ENCODE data around the gene HDDC2.
A peak's percentile ranks its signal among the peaks of the same experiment; 100 is the strongest.

Gene HDDC2

DNA sequence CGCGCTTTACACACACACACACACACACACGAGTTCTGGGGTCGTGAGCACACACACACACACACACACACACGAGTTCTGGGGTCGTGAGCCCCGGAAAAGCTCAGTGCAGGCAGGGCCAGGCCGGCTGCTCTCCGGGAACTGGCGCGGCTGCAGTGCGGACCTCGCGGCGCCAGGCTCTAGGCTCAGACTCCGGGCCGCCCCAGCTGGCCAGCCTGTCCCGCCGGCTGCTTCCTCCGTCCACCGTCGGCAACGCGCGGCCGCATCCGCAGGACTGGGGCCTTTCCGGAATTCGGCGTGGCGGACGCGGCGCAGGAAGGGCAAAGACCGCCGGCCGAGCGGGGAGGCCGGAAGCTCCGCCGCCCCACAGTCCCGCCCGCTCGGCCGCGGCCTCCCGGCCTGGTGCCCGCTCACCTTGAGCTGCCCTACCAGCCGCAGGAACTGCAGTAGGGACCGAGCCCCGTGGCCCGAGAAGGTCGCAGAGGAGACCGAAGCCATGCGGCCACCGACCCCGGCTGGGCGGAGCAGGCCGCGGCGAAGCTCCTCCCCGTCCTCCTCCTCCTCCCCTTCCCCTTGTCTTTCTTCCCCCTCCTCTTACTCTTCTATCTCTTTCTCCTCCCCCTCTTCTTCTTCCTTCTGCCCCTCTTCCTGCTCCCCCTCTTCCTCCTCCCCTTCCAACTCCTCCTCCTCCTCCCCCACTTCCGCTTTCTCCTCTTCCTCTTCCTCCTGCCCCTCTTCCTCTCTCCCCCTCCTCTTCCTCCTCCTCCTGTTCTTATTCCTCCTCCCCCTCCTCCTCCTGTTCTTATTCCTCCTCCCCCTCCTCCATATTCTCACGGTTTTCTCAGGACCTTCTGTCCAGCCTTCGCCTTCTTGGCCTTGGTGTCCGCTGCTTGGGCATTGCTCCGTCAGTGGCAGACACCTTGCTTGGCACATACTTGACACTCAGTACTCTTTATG lies at the start of gene HDDC2:
HDDC2 (minus strand) TSS at position 533 of the 957 bp plus-strand sequence; CDS start at position 498, 35 bp downstream.
- peak; percentile 46 to 48 for DNase-seq

GRCh38 chr6:125346926-125347563 lies 45.3 kb upstream of the HDDC2 start:
- no peak for DNase-seq

DNA sequence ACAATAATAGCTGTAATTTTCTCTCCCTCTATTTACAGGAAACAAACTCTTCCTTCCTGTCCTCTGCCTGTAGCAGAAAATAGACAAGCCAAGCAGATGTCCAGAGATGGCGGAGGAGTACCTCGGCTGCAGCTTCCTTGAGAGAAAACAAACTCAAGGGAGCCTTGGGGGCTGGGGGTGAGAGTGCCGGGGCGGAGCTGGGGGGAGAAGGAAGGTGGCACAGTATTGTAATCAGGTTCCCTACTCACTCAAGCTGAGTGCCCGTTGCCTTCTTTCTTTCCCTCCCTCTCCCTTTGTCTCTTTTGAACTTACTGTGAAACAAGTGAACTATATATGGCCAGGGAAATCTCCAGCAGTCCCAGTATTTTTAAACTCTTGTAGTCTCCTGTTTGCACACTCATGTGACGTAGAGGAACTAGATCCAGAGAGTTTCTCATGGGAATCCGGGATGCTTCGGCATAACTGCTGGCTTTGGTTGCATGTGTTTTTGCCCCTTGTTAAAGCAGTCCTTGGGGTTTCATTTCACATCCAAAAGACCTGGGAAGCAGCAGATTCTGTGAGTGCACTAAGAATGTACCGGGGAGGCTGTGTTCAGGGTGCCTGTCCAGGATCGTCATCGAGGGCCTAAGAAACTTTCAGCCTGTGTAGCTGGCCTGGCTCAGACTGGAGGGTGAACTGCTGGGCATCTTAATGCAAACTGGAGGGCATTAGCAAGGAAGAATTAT lies 44.6 kb upstream of the HDDC2 start:
- no peak for DNase-seq

- DNase-seq: no peak
These were observed 39.7 kb upstream of the HDDC2 start for GRCh38 chr6:125341460-125341859.

GRCh38 chr6:125340991-125341390 lies 39.2 kb upstream of the HDDC2 start:
- DNase-seq: no peak

DNA sequence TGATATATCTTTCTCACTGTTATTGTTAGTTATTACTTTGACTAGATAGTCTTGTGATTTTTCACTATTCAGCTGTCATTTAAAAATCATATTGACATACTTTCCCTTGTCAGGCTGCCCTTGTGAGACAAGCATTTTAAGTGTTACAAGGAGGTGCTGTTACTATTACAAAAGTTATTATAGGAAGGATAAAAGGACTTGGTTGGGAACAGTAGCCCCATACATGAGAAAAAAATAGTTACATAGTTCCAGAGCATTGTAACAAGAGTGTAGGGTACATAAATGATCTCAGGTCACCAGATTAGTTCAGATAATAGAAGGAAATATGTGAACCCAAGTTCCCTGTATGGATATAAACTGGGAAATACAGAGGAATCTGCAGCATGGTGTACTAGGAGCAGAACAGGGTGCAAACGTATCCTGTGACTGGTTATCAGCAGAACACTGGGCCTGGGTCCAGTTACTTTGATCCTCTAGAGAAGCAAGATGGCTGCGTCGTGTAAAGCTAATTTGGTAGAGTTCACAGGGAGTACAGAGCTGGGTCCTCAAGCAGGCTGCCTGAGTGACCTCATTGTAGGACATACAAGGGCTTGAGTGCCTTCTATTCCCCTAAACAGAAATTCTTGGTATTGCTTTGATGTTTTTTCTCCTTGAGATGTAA lies 38.5 kb upstream of the HDDC2 start:
- DNase-seq: no peak

GRCh38 chr6:125339653-125340052 lies 37.9 kb upstream of the HDDC2 start:
- DNase-seq: no peak

GRCh38 chr6:125338381-125338780 lies 36.6 kb upstream of the HDDC2 start:
- DNase-seq: no peak

DNA sequence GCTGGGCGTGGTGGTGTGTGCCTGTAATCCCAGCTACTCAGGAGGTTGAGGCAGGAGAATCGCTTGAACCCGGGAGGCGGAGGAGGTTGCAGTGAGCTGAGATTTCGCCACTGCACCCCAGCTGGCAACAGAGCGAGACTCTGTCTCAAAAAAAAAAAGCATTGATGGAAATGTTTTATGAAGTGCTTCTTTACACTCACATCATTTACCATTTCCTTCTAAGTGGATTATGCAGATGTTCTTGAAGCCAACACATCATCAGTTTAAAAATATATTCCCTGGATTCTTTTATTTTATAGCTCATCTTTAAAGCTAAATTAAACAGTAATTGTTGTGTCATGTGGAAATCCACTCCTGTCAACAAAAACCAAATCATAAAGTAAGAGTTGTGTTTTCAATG lies 35.9 kb upstream of the HDDC2 start:
- no peak for DNase-seq

- no peak for DNase-seq
These were observed 30.9 kb upstream of the HDDC2 start for GRCh38 chr6:125332664-125333063.

- DNase-seq: no peak
These were observed 23.8 kb upstream of the HDDC2 start for GRCh38 chr6:125325586-125325985.

DNA sequence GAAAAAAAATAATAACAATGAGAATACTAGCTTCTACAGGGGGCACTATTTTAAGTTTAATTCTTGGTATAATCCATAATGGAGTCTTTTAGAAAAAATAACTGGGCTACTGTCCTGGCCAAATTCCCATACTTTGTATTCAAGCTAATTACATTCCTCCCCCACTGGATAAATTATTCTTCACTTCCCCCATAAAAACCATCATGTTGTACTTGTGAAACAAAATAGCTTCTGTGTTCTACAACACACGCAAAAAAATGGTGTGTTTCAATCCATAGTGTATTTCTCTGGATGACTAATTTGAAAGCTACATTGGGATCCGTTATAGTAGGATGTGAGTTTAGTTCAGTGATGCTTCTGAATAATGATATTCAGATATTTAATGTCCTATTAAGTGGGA lies 21.6 kb upstream of the HDDC2 start:
- DNase-seq: no peak

GRCh38 chr6:125316621-125317020 lies 14.9 kb upstream of the HDDC2 start:
- no peak for DNase-seq

DNA sequence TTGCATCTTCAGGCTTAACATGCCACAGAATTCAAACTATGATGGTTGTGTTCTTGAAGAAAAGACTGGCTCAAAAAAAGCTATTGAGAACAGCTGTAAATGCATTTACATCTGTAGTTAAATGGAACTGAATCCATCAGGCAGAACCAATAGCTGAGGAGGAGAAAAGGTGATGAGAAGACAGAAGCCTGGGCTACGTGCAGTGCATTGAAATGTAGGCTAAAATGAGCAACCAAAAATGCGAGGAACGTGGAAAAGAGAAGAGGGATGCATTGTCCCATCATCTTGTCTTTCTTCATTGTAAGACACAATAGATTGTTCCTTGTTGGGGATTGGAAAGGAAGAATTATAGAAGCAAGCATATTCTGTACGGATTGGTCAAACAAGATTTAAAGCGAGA lies 13.8 kb upstream of the HDDC2 start:
- DNase-seq: no peak

DNA sequence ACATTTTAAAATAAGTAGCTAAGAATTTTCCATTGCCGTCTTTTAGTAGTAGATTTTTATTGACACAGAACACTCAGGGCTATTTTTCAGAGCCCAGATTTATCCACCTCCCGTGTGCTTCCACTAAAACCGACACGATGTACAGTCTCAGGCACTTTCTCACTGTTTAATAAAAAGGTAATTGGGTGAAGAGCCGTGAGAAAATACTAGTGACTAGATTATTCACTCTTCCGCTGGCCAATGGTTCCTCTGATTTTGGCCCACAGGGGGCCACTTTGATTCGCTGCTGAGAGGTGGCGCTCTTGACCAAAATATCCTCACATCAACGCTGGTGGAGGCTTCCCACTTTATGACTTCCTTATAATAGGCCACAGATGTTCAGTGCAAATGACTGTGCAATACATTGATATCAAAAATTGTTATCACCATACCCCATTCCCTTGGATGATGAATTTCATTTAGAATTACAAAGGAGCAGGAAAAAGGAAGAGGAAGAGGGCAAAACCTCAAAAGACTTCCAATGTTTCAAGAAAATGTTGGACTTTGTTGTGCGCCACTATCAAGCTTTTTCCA lies 12.3 kb upstream of the HDDC2 start:
- peak in 1 of 2 donors; percentile 28 for DNase-seq

- no peak for DNase-seq
These were observed 11.2 kb upstream of the HDDC2 start for GRCh38 chr6:125312950-125313349.

- no peak for DNase-seq
These were observed 10.7 kb upstream of the HDDC2 start for GRCh38 chr6:125312478-125312877.

- DNase-seq: peak; percentile 14 to 19
These were observed 9.4 kb upstream of the HDDC2 start for GRCh38 chr6:125310994-125311649.

DNA sequence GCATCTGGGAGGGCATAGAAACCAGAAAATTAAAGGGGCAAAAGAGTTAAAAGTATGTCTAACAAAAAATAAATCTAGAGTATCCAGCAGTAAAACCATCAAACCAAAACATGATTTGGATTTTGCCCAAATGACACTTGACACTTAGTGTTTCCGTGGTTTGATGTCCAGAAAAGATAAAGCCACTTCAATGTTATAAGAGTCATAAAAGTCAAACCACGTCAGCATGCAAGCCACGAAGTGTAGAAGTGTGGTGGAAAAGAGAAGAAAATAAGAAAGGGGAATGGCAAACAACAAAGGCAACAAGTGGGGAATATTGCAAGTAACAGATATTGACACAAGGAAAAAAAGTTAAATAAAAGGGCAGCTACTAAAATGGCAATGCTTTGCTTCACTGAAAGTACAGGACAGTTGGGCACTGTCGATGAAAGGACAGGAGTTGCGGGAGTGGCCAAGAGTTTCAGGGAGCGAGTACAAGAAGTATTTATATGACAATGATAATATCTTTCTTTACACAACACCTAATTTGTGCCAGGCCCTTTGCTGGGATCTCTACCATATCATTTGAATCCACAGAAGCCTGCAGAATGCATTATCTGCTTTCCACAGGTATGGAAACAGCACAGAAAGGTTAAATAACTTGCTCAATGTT lies 6.3 kb upstream of the HDDC2 start:
- DNase-seq: no peak

GRCh38 chr6:125307150-125307838 lies 5.5 kb upstream of the HDDC2 start:
- no peak for DNase-seq

DNA sequence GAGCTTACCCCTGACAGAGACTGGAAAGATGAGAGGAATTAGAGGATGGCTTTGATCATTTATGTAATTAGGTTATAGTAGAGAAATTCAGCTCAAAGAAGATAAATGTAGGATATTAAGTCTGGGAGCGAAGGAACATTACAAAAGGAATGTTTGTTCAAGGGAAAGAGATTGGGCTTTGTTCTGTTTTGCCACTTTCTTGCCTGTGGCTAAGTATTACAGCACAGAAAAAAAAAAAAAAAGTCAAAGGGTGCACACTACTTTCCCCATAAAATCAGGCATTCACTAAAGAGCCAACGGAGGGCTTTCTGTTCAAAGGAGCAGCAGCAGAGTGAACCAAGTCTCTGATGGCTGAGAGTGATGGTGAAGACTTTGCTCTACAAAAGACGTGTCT lies 5.0 kb upstream of the HDDC2 start:
- no peak for DNase-seq

Data from activated CD4-positive, alpha-beta T cell treated with anti-CD3 and anti-CD28 coated beads for 4 hours (primary cell).